GM18498 (cell line): ENCODE data around the gene TRMT5.

Experiments
- ATAC-seq: cut with Tn5 transposase; IDR thresholded peaks from one replicate; pipeline ENCODE4 v1.9.1; 2021; ENCODE audit warnings: mild to moderate bottlenecking, moderate library complexity; ENCODE audit not compliant: unreplicated experiment

Gene TRMT5, protein sequence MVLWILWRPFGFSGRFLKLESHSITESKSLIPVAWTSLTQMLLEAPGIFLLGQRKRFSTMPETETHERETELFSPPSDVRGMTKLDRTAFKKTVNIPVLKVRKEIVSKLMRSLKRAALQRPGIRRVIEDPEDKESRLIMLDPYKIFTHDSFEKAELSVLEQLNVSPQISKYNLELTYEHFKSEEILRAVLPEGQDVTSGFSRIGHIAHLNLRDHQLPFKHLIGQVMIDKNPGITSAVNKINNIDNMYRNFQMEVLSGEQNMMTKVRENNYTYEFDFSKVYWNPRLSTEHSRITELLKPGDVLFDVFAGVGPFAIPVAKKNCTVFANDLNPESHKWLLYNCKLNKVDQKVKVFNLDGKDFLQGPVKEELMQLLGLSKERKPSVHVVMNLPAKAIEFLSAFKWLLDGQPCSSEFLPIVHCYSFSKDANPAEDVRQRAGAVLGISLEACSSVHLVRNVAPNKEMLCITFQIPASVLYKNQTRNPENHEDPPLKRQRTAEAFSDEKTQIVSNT

DNA sequence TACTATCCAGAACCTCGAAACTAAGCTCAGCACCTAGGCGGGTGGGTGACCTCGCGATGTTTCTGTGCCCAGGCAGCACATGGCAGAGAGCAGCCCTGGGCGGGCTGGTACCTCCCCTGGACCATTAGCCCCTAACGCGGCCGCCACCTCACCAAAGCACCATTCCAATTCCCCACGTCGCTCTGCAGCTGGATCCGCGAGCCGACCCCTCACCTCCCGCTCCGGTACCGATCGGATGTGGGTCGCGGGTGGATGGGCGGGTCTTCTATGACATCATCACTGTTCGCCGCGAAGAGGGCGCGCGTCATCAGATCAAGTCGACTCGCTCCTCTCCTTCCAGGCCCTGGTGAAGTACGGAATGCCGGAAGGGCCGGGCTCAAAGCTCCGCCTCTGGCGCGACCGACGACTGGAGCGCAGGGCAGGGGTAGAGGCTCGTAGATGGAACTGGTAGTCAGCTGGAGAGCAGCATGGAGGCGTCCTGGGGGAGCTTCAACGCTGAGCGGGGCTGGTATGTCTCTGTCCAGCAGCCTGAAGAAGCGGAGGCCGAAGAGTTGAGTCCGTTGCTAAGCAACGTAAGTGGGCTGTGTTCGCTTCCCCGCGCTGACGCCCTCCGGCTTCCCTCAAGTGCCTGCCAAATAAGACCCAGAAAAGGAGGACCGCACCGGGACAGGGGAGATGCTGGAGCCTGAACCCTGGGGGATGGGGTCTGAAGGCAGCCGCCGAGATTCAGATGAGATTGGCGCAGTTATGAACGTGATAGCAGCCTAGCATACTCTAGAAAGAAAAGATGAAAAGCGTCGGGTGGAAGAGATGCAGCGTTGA, at the start of gene TRMT5, which contains the start of gene SLC38A6:
TRMT5 (minus strand) TSS at position 269 of the 822 bp plus-strand sequence; CDS start at position 163, 106 bp downstream.
SLC38A6 (plus strand) TSS at position 435 of the 822 bp plus-strand sequence; CDS start at position 468, 33 bp downstream.
- peak; percentile 91 for ATAC-seq

DNA sequence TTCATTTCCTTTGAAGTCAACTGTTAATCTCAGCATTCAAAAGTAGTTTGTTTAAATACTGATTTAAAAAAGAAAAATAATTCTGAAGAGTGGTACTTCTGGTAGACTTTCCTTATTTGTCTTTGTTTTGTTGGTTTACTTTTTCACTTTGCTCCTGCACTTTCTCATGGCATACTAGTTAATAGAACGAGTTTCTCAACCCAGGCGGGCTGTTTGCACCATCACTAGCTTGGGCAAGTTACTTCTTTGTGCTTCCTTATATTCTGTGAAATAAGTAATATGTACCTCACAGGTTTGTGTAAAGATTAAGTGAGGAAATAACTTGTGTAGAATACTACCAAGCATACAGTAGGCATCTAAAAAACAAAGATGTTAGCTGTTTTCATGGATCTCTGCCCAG, 45.6 kb upstream of the TRMT5 start:
- ATAC-seq, result no peak

DNA sequence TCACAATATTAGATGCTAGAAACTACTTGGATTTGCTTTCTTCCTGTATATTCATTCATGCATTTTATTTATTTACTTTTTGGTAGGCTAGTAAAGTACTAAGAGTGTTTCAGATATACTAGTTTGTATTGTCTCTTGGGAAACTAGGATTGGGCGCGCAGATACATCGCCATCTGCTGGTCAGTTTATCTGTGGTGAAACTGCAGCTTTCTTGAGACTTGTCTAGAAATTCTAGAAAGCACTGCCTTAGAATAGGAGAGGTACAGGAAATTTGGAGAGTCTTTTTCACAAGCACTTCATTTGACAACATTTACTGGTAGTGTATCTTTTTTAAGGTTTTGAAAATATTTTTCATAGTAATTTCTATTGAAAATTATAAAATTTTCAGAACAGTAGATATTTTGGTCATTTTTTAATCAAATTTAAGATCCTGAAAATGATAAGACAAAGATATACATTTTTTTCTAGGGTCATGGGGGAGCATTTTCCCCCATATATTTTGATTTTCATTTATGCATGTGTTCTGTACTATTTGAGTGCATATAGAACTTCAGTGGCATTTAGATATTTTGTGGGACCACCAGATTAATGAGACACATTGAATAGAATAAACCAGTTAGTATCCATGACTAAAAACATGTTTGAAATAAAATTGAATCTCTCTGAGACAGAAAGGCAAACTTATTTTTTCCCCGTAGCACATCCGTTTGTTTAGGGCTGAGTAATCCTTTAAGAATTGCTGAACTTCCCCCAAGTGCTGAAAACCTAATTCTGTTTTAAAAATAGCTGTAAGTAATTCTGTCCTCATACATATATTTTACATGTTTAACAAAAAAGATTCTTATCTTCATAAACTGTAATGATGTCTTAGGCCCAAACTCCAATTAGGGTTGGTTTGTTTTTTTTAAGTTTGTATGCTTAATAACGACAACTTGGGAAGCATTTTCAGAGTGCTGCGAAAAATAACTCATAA, 44.7 kb upstream of the TRMT5 start:
- ATAC-seq, result peak; percentile 59

DNA sequence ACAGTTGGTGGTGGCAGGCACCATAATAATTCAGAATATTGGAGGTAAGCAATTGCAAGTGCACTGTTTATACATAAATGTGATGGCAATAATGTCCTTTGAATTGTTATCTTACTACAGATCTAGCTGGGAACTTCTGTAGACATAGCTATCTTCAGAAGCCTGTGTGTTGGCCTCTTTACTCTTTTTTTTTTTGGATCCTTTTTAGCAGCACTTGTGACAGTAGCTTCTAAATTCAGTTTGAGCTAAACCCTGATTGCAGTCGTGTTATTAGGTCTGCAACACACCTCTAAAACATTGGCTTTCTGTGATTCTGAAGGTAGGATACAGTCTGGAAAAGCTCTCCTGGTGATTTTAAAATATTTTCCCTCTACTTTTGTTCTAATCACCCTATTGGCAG, 38.7 kb upstream of the TRMT5 start:
- ATAC-seq, result no peak

DNA sequence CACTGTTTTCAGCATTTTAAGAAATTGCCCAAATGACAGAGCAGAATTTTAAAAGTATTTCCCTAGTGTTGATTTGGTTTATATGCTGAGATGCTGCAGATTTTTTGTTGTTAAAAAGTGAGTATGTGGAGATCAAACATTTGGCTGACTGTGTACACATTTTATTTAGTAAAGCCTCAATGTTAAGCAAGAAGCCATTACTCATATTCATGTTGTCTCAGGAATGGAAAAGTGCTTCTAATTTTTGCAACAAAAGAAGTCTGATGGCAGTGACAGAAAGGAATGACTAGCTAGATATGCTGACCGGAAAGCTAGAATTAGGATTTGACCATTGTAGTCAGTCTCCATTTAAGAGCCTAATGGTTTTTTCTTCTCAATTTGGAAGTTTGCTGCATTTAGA, 22.7 kb upstream of the TRMT5 start:
- no peak for ATAC-seq

DNA sequence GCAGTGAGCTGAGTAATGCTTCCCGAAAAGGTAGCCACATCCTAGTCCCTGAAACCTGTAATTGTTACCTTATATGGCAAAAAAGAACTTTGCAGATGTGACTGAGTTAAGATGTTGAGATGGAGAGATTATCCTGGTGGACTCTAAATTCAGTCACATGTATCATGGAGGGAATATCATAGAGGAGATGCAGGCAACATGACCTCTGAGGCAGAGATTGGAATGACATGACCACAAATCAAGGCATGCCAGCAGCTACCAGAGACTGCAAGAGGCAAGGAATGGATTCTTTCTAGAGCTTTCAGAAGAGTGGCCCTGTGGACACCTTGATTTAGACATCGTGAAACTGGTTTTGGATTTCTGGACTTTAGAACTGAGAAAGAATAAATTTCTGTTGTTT, 18.7 kb upstream of the TRMT5 start:
- no peak for ATAC-seq

DNA sequence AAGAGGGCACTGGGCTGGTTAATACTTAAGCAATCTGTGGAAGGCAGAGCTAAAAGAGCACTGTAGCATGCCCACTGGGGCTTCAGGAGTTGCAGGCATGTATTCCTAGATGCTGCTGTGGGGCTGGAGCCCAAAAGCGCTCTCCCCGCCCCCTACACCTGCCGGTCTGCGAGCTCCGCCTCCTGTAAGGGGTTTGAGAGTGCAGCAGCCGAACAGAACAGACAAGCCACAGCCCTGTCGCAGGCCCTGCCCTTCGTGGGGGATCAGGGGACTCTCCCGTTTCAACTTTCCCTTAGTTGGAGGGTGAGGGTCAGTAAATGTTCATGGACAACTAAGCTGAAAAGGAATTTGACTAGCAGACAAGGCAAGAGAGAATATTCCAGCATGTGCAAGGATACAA, 17.7 kb upstream of the TRMT5 start:
- no peak for ATAC-seq

DNA sequence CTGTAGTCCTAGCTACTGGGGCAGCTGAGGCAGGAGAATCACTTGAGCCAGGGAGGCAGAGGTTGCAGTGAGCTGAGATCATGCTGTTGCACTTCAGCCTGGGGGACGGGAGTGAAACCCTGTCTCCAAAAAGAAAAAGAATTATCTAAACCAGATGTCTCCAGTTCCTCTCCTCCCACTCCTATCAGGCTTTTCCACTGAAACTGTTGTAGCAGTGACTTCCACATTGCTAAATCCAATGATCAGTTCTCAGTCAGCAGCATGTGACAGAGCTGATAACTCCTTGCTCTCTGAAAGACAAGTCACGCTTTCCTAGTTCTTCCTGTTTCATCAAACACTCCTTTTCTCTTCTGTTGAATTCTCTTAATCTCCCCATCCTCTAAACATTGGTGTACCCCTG, 8.7 kb upstream of the TRMT5 start:
- ATAC-seq, result no peak

DNA sequence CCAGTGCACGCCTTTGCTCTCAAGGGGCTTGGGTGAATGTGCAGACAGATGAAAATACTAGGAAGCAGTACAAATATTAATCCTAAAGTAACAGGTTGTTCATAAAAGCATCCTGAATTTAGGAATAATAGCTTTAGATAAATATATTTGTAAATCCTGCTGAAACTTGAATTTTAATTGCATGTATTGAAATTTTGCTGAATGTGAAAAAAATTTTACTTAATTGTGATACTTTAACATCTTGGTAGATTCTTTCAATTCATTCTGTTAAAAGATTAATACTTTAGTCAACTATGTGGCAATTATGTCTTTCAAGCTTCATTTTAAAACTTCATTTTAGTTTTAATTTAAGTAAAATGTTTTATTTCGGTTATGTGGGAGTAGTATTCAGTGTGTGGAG, 5.6 kb upstream of the TRMT5 start:
- ATAC-seq, result no peak

DNA sequence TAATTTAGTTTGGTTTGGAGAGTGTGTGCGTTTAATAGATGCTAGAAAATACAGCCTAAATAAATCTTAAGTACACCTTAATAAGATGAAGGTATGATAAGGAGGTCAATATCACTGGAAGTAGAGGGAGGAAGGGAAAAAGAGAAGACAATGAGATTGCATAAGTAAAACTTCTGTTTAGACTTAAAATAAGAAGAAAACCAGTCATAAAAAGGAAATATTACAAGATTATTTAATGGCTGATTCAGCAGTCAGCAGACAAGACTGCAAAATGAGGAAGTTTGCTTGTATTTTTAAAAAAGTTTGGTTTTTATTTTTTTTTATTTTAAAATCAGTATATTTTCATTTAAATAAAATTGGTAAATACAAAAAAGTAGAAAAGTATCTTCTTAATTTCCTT, 3.3 kb upstream of the TRMT5 start:
- ATAC-seq, result no peak

DNA sequence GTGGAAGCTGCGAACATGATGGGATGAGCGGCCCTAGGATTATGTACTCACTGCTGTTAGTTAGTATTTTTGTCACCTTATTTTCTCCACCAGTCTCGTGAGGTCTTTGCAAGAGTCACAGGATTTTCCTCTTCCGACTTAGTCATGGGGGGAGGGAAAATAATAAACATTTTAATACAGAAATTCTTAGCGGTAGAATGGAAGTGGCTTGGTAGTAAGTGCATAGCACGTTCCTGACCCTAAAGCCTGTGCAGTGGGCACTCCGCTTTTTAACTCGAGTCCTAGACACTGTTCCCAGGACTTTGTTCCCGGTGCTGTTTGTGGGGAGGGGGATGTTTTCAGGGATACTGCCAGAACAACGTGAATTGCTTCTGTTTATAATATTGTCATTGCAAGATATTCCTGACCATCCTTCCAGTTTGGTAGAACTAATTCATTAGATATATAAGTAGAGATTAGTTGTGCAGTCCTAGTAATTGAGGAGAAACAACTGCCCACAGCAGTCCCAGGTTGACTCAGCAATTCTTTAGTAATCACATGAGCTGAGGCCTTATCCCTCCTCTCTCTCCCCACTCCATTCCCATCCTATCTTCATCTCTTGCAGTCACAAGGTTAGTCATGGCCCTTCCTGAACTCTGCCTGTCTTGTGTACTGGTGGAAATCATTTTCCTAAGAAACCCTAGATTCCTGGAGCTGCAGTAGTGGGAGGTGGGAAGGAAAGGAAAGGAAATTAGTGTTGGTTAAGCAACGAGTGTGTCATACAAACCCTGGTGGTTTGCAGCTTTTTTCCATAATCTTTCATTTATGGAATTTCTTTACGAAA, 965 bp upstream of the TRMT5 start:
- no peak for ATAC-seq

DNA sequence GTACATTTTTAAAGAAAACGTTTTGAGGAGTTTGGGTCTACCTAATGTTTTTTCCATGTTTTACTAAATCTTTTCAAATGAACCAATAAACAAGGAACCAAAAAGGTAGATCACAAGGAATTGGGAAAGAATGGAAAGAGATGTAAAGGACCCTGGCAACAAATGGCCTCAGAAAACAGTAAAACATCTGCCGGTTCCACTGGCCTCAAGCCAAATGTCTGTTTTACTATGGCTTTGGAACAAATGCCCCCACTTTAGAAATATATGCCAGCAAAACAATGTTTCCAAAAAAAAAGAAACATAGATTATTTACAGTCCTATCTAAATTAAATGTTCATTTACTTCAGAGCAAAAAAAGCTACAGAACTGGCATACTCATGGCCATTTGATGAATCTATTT, 3.0 kb downstream of the TRMT5 start:
- ATAC-seq, result no peak

DNA sequence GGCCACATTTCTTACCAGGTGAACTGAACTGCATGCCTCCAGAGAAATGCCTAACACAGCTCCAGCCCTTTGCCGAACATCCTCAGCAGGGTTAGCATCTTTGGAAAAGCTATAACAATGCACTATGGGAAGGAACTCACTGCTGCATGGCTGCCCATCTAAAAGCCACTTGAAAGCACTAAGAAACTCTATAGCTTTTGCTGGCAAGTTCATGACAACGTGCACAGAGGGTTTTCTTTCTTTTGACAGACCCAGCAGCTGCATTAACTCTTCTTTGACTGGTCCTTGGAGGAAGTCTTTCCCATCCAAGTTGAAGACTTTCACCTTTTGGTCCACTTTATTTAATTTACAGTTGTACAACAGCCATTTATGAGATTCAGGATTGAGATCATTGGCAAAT, 5.3 kb downstream of the TRMT5 start:
- no peak for ATAC-seq

DNA sequence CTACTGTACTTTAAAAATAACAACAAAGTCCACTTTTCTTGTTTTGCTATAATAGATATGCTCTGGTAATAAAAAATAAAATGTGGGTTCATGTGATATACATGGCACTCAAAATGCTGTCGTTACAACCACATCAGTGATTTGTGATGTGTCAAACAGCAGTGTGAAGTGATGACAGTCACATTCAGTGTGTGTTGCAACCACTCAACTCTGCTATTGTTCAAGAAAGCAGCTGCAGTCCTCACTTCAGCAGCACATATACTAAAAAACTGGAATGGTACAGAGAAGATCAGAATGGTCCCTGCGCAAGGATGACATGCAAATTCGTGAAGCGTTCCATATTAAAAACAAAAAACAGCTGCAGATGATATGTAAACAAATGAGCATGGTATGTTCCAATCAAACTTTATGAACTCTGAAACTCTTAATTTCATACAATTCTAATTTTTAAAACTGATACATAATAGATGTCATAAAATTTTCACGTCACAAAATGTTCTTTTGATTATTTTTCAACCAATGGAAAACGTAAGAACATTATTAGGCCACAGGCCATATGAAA, 6.7 kb downstream of the TRMT5 start:
- no peak for ATAC-seq

DNA sequence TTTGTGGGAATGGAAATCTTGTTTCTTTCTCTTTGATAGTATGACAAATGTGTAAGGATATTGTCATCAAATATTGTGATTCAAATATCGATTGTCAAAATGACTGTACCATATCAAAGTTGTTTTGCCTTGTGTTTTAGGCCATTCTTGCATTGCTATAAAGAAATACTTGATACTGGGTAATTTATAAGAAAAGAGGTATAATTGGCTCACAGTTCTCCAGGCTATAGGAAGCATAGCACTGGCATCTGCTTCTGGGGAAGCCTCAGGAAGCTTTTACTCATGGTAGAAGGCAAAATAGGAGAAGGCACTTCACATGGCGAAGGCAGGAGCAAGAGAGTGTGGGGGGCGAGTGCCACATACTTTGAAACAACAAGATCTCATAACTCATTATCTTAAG, 7.8 kb downstream of the TRMT5 start:
- ATAC-seq, result no peak

DNA sequence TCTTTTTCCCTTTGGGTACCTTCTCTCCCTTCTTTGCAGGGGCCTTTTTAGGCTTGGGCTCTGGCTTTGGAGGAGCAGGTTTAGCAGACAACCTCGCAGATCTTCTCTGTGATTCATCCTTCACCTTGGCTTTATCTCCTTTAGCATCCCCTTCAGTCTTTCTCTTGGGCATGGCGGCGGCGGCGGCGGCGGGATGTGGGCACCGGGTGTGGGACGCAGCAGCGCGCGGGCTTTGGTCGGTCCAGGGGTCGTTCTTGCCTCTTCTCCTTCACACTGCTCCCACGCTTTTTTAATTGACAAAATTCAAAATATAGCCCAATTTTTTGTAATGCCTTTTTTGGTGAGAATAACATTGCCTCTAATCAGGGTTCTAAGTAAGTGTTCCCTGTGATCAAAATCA, 8.6 kb downstream of the TRMT5 start:
- ATAC-seq, result no peak

DNA sequence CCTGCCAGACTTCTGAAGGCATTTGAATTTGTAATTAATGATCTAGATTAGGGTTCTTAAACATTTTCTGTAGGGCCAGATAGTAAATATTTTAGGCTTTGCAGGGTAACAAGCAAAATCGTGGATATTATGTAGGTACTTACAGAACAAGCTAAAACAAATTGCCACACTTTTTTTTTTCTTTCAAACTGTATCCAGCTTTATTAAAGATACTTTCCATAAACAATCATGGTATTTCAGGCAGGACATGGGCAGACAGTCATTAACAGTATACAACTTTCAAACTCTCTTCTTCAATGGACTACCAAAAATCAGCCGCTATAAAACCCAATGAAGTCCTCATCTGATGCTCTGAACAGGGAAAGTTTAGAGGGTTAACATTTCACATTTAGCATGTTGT, 9.6 kb downstream of the TRMT5 start:
- ATAC-seq, result no peak

DNA sequence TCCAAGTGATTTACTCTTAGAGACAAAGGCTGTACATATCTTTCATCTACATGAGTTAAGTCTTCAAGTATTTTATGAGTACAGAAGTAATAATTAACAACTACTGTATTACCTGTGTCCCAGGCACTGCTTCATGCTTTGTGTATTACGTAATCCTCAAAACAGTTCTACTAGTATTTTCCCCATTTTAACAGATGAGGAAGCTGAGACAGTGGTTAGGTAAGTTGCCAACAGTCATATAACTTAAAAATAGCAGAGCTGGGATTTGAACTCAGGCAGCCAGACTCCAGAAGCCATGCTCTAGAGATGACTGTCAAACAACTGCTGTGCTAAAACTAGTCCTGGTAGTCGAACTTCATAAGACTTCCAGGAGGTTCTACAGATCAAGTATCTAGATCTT, 10.7 kb downstream of the TRMT5 start:
- no peak for ATAC-seq

DNA sequence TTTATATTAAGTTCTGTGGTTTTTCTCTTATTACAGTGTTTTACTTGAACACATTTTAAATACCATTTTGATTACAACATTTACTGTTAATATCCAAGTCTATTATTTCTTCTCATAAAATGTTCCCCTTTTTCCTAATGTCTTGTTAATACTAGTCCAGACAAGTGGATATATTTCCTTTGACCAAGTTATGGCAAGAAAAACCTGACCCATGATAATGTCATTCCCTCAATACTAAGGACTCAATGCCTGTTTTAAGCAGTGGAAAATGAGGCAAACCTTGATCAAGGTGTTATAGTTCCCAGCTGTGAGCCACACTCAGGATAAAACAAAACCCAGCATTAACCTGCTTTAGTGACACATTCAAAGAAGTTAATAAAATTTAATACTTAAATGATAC, 12.2 kb downstream of the TRMT5 start:
- ATAC-seq, result no peak

DNA sequence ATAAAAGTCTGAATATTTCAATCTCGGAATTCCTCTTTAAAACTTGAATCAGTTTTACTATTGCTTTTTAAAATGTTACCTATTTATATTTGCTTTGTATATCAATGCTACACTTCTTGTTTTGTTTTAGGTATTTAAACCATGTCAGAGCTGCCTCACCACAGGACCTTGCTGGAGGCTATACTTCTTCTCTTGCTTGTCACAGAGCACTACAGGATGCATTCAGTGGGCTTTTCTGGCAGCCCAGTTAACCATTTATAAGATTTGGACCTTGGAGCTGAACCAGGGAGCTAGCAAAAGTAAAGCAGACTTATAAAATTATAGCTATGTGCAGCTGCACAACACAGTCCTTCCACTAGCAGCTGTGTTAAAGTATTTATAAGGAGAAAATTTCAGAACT, 12.8 kb downstream of the TRMT5 start:
- no peak for ATAC-seq
